Activated CD8-positive, alpha-beta memory T cell treated with anti-CD3 and anti-CD28 coated beads, Interleukin-2, amount 10 ng/mL, durations not matched to agents 7 days and 5 days (primary cell): ENCODE measurements around the gene KMT2C. TPM values are rescaled to one million over a fixed set of nuclear protein-coding genes. Genes with fewer than 3 reads are reported as not detected.
"Not testable (repeated sequence)": the region's sequence is repeated elsewhere in the genome, so short reads cannot be mapped to it uniquely, and the experiment has no call there.

Experiments used
- ATAC-seq: fragments of 150-1000 bp; cut with Tn5 transposase; one replicate; pipeline ENCODE4 v1.10.0; 2021; ENCODE audit warnings: moderate library complexity
- CTCF ChIA-PET: fragments of 350-600 bp; sonication (Branson Sonifier 250); formaldehyde crosslinking; loops from one replicate; lab custom pipeline; 2021; ENCODE audit warnings: antibody characterized with exemption; lab: Charles Lee
- DNase-seq: peaks from one replicate; pipeline ENCODE4 v3.0.0-alpha.2; 2020
- H3K27ac Mint-ChIP-seq: one replicate; pipeline ENCODE4 v1.8.0; 2021; ENCODE audit warnings: mild to moderate bottlenecking, mixed read lengths
- H3K27me3 Mint-ChIP-seq: one replicate; pipeline ENCODE4 v1.8.0; 2021; ENCODE audit warnings: mixed read lengths
- H3K36me3 Mint-ChIP-seq: one replicate; pipeline ENCODE4 v1.8.0; 2021; ENCODE audit warnings: mild to moderate bottlenecking, mixed read lengths
- H3K4me1 Mint-ChIP-seq: one replicate; pipeline ENCODE4 v1.8.0; 2021; ENCODE audit warnings: mixed read lengths
- H3K4me3 Mint-ChIP-seq: one replicate; pipeline ENCODE4 v1.8.0; 2021; ENCODE audit warnings: mild to moderate bottlenecking, moderate library complexity, mixed read lengths
- H3K9me3 Mint-ChIP-seq: one replicate; pipeline ENCODE4 v1.8.0; 2022; ENCODE audit warnings: low read depth, mixed read lengths
- total RNA-seq, 2 experiments: library from RNA; stranded (reverse); gene quantifications; one replicate each; pipeline ENCODE4 v1.2.3, GENCODE V29; 2021

The KMT2C gene
- total RNA-seq, 2 experiments from 2014 or later: 58.2 to 86.6 TPM

GRCh38 chr7:152406491-152406890 lies 29.3 kb downstream of the KMT2C start:
- CTCF ChIA-PET: interaction anchor here (0.8 kb wide), 1 partner anchor 10 kb away, joined by 4 read pairs; no protein-coding TSS in a partner anchor
- DNase-seq (no peak), ATAC-seq (no peak)
- Mint-ChIP-seq H3K9me3 (peaks cover 11% of the 10 kb centered on the region), H3K36me3 (peaks cover 9% of the 10 kb centered on the region), H3K4me3 (no peak overlapping the region), H3K4me1 (no peaks in the 10 kb centered on the region), H3K27ac (no peak overlapping the region), H3K27me3 (no peaks in the 10 kb centered on the region)

DNA sequence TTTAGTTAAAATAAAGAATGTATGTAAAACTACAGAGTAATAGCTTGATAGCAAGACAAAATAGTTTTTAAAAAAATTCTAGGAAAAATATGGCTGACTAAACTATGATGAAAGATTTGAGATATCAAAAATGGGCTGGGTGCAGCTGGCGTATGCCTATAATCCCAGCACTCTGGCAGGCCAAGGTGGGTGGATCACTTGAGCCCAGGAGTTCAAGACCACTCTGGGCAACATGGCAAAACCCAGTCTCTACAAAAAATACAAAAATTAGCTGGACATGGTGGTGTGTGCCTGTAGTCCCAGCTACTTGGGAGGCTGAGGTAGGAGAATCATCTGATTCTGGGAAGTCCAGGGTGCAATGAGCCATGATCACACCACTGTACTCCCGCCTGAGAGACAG lies 29.8 kb downstream of the KMT2C start:
- peaks cover 11% of the 10 kb centered on the region for H3K9me3 Mint-ChIP-seq
- not testable (repeated sequence) for H3K4me1 Mint-ChIP-seq, H3K4me3 Mint-ChIP-seq, H3K36me3 Mint-ChIP-seq, H3K27me3 Mint-ChIP-seq, ATAC-seq, H3K27ac Mint-ChIP-seq, DNase-seq
- CTCF ChIA-PET: interaction anchor here (0.8 kb wide), 1 partner anchor 11 kb away, joined by 4 read pairs; no protein-coding TSS in a partner anchor

DNA sequence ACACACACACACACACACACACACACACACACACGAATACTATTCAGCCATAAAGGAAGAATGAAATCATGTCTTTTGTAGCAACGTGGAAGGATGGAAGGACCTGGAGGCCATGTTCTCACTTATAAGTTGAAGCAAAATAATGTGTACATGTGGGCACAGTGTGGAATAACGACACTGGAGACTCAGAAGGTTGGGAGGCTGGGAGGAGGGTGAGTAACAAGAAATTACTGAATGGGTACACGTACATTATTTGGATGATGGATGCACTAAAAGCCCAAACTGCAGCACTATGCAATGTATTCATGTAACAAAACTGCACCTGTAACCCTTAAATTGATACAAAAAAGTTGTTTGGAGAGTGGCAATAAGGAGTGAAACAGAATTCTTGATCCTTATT lies 32.1 kb downstream of the KMT2C start:
- peaks cover 2% of the 10 kb centered on the region for H3K4me1 Mint-ChIP-seq
- H3K27me3 Mint-ChIP-seq: no peaks in the 10 kb centered on the region
- DNase-seq (no peak), ATAC-seq (no peak)
- H3K27ac Mint-ChIP-seq: no peak overlapping the region
- H3K9me3 Mint-ChIP-seq: peaks cover 11% of the 10 kb centered on the region
- H3K4me3 Mint-ChIP-seq: no peak overlapping the region
- peaks cover 13% of the 10 kb centered on the region for H3K36me3 Mint-ChIP-seq
- CTCF ChIA-PET: no interaction called here

- Mint-ChIP-seq H3K4me3 (no peak overlapping the region), H3K36me3 (peaks cover 17% of the 10 kb centered on the region), H3K4me1 (peaks cover 5% of the 10 kb centered on the region), H3K9me3 (peaks cover 15% of the 10 kb centered on the region), H3K27me3 (no peaks in the 10 kb centered on the region), H3K27ac (no peak overlapping the region)
- ATAC-seq (no peak), DNase-seq (no peak)
- CTCF ChIA-PET: no interaction called here
Observed at GRCh38 chr7:152402384-152403250, 33.2 kb downstream of the KMT2C start.

DNA sequence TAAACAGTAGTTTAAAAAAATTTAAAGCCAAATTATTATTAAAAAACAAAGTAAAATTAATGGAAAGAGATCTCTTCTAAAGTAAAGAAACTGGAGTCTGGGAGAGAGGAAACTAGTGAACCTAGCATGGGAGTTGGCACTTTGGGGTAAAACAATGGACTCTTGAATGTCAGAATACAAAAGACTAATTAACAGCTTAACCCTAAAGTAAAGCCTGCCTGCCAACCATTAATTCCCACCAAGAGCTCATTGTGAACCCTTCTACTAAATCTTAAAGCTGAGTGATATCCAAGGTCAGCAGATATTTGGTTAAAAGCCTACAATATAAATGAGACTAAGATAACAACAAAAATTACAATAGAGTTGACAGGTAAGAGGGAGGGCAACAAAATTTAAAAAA lies 36.5 kb downstream of the KMT2C start:
- H3K4me1 Mint-ChIP-seq: peaks cover 5% of the 10 kb centered on the region
- H3K36me3 Mint-ChIP-seq: peaks cover 10% of the 10 kb centered on the region
- H3K27me3 Mint-ChIP-seq: no peaks in the 10 kb centered on the region
- no peak for DNase-seq
- H3K4me3 Mint-ChIP-seq: no peak overlapping the region
- peaks cover 4% of the 10 kb centered on the region for H3K9me3 Mint-ChIP-seq
- CTCF ChIA-PET: no interaction called here
- H3K27ac Mint-ChIP-seq: no peak overlapping the region
- no peak for ATAC-seq

DNA sequence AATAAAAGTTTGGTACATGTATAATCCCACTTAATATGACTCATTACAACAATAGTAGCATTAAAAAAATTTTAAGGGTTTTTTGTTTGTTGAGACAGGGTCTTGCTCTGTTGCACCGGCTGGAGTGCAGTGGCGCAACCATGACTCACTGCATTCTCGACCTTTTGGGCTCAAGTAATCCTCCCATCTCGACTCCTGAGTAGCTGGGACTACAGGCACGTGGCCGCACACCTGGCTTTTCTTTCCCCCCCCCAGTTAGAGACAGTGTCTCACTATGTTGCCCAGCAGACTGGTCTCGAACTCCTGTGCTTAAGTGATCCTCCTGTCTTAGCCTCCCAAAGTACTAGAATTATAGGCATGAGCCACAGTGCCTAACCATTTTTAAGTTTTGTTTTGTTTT lies 40.7 kb downstream of the KMT2C start:
- CTCF ChIA-PET: no interaction called here
- peaks cover 10% of the 10 kb centered on the region for H3K4me1 Mint-ChIP-seq

DNA sequence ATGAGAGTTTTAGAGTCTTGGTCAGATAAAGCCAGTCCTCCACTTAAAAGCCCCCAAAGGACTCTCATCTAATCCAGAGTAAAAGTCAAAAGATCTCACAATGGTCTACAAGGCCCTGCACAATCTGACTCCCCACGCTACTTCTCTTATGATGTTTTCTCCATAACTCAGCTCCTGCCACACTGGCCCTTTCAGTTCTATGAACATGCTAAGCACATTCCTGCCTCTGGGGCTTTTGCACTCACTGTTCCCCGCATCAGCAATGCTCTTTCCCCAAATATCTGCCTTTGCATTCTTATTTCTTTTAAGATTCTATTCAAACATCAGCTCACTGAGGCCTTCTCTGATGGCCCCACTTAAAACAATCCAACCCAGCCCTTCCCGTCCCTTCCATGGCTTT lies 41.6 kb downstream of the KMT2C start:
- H3K4me1 Mint-ChIP-seq, H3K4me3 Mint-ChIP-seq, DNase-seq, H3K9me3 Mint-ChIP-seq, H3K36me3 Mint-ChIP-seq, ATAC-seq, H3K27me3 Mint-ChIP-seq, H3K27ac Mint-ChIP-seq, CTCF ChIA-PET: not testable (repeated sequence)

More for the DNA sequence above, 40.7 kb downstream of the KMT2C start:
- Mint-ChIP-seq H3K36me3 (peaks cover 5% of the 10 kb centered on the region), H3K4me3 (no peak overlapping the region), H3K27ac (no peak overlapping the region), H3K27me3 (no peaks in the 10 kb centered on the region), H3K9me3 (peaks cover 4% of the 10 kb centered on the region)
- ATAC-seq (no peak), DNase-seq (no peak)

GRCh38 chr7:152392254-152392653 lies 43.5 kb downstream of the KMT2C start:
- CTCF ChIA-PET: no interaction called here
- no peak overlapping the region for H3K27ac Mint-ChIP-seq
- H3K9me3 Mint-ChIP-seq: peaks cover 4% of the 10 kb centered on the region
- H3K36me3 Mint-ChIP-seq: no peaks in the 10 kb centered on the region
- ATAC-seq (no peak), DNase-seq (no peak)
- H3K4me1 Mint-ChIP-seq: peaks cover 6% of the 10 kb centered on the region
- no peaks in the 10 kb centered on the region for H3K27me3 Mint-ChIP-seq
- no peak overlapping the region for H3K4me3 Mint-ChIP-seq

- H3K4me3 Mint-ChIP-seq, H3K4me1 Mint-ChIP-seq, CTCF ChIA-PET, H3K27ac Mint-ChIP-seq, H3K27me3 Mint-ChIP-seq, H3K9me3 Mint-ChIP-seq, DNase-seq, ATAC-seq, H3K36me3 Mint-ChIP-seq: not testable (repeated sequence)
Observed at GRCh38 chr7:152386136-152386764, 49.6 kb downstream of the KMT2C start.

DNA sequence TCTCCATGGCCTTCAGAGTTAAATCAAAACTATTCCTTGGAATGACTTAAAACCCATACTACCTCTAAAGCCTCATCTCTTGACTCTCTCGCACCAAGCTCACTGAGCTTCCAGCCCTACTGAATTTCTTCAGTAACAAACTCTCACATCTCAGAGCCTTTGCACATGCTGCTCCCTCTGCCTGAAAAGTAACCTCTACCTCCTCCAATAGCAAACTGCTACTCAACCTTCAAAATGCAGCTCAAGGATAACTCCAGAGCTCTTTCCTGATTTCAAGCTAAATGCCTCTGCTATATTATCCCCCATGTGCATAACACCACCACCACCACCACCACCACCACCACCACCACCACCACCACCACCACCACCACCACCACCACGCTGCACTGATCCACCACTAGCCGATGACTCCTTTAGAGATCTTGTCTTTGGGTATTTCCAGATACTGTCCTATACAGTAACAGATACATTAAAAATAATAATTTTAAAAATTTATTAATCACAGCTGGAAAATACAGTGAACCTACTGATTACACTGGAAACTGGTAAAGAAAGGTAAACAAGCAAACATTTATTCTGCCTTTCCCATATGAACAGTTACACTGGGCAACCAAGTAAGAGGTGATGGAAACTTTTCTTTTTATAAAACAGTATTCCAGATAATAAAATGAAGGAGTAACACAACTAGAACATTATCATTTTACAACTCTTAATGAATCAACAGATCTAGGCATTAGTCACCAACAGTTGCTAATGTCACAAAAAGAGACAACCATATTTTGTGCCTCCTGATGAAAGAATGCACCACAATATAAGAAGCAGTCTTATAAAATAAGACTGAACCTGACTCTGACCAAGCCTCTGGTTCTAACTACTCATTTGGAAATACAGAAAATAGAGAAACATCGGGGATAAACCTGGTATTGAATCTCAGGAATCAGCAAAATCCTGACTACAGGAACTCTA lies 51.3 kb downstream of the KMT2C start:
- H3K9me3 Mint-ChIP-seq, DNase-seq, H3K4me3 Mint-ChIP-seq, H3K27me3 Mint-ChIP-seq, ATAC-seq, CTCF ChIA-PET, H3K27ac Mint-ChIP-seq, H3K36me3 Mint-ChIP-seq, H3K4me1 Mint-ChIP-seq: not testable (repeated sequence)

DNA sequence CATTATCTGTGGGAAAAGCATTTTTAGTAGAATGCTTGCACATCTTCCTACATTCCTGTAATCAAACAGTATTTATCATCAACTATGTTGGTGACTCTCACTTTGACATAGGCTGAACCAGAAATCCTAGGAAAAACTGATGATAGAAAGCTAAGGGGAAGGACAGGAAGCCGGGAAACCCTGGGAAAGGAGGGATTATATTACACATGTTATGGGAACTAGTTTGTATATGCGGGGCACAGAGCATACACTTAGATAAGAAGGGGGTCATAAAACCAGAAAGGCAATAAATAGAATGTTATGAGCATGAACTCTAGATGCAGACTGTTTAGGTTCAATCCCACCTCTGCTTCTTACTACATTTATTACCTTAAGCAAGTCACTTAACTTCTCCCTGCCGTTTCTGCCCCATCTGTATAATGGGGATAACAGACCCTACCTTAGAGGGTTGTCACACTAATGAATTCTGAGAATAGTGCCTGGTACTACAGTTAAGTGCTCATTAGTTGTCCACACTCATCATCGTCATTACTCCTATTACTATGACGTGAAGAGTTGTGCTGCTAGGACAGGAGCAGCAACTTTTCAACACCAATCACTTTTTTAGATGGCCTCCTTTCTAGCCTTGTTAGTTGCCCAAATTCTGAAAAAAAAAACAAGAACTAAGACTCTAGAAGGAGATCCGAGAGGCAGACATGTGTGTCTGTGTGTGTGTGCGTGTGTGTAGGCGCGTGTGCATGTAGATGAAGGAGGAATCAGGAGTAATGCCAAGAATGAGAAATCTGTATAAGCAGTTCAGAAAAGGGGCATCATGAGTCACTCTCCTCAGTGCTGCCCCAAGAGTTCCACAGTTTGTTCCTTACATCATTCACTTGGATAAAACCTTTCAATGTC lies 52.2 kb downstream of the KMT2C start:
- Mint-ChIP-seq H3K4me3 (no peak overlapping the region), H3K27me3 (no peaks in the 10 kb centered on the region), H3K9me3 (peaks cover 7% of the 10 kb centered on the region), H3K36me3 (no peaks in the 10 kb centered on the region), H3K27ac (no peak overlapping the region), H3K4me1 (peaks cover 6% of the 10 kb centered on the region)
- ATAC-seq (no peak), DNase-seq (no peak)
- CTCF ChIA-PET: no interaction called here

- Mint-ChIP-seq H3K27ac (no peak overlapping the region), H3K9me3 (peaks cover 5% of the 10 kb centered on the region), H3K27me3 (no peaks in the 10 kb centered on the region), H3K4me3 (no peak overlapping the region), H3K4me1 (peaks cover 8% of the 10 kb centered on the region), H3K36me3 (peaks cover 3% of the 10 kb centered on the region)
- CTCF ChIA-PET: no interaction called here
- ATAC-seq (no peak), DNase-seq (no peak)
Observed at GRCh38 chr7:152382244-152382643, 53.6 kb downstream of the KMT2C start.
